K562 (cell line): Measurements from ENCODE around the gene VGLL4.

ENCODE experiments used
- BRCA1 ChIP-seq, 2 experiments: fragments of 450-650 bp in 1 of 2; sonication (generic) in 1 of 2; formaldehyde crosslinking in 1 of 2; IDR thresholded peaks; 2 replicates each; pipeline versions ENCODE4 v1.5.0 to v1.6.1; 2017 to 2020; ENCODE audit warnings: mild to moderate bottlenecking in 1 of 2, missing genetic modification reagents in 1 of 2
- CEBPB ChIP-seq: fragments of 450-650 bp; IDR thresholded peaks from 2 replicates; pipeline ENCODE4 v1.6.1; 2016; ENCODE audit warnings: missing genetic modification characterization, missing compliant biosample characterization
- GATAD2B ChIP-seq: fragments of 450-650 bp; IDR thresholded peaks from 2 replicates; pipeline ENCODE4 v1.6.1; 2017; ENCODE audit warnings: mild to moderate bottlenecking, borderline replicate concordance
- JUND ChIP-seq, 2 experiments: IDR thresholded peaks; 2 replicates in 1 of 2; 3 replicates in 1 of 2; pipeline ENCODE4 v1.6.1; 2011; ENCODE audit warnings: borderline replicate concordance in 2 of 2, low read depth in 2 of 2, low read length in 2 of 2, improper control_type of control experiment in 1 of 2, missing biosample characterization in 1 of 2, missing genetic modification characterization in 1 of 2, missing genetic modification reagents in 1 of 2
- LEF1 ChIP-seq: fragments of 450-650 bp; IDR thresholded peaks from 2 replicates; pipeline ENCODE4 v1.6.1; 2016; ENCODE audit warnings: mild to moderate bottlenecking
- SIX5 ChIP-seq, 2 experiments: IDR thresholded peaks; 2 replicates each; pipeline ENCODE4 v1.6.1; 2011; ENCODE audit warnings: low read length in 2 of 2, borderline replicate concordance in 1 of 2, low read depth in 1 of 2, mild to moderate bottlenecking in 1 of 2, moderate library complexity in 1 of 2; ENCODE audit not compliant: insufficient read depth in 1 of 2
- SLC30A9 ChIP-seq: fragments of 250-450 bp; sonication (Bioruptor Pico); IDR thresholded peaks from 2 replicates; pipeline ENCODE4 v1.8.0; 2022; ENCODE audit warnings: mild to moderate bottlenecking, moderate library complexity
- SNRNP70 ChIP-seq: fragments of 200-400 bp; formaldehyde crosslinking; optimal IDR thresholded peaks from 2 replicates; pipeline ENCODE3; 2017; ENCODE audit warnings: low read depth, low read length
- TF ChIP-seq, protein P1 (sequence below): fragments of 250-450 bp; sonication (Bioruptor Pico); IDR thresholded peaks from 2 replicates; pipeline ENCODE4 v1.5.0; 2020; ENCODE audit warnings: mild to moderate bottlenecking
- TF ChIP-seq, protein P2 (sequence below): sonication (generic); formaldehyde crosslinking; IDR thresholded peaks from 2 replicates; pipeline ENCODE4 v1.8.0; 2023; ENCODE audit warnings: mild to moderate bottlenecking, missing genetic modification reagents

DNA sequence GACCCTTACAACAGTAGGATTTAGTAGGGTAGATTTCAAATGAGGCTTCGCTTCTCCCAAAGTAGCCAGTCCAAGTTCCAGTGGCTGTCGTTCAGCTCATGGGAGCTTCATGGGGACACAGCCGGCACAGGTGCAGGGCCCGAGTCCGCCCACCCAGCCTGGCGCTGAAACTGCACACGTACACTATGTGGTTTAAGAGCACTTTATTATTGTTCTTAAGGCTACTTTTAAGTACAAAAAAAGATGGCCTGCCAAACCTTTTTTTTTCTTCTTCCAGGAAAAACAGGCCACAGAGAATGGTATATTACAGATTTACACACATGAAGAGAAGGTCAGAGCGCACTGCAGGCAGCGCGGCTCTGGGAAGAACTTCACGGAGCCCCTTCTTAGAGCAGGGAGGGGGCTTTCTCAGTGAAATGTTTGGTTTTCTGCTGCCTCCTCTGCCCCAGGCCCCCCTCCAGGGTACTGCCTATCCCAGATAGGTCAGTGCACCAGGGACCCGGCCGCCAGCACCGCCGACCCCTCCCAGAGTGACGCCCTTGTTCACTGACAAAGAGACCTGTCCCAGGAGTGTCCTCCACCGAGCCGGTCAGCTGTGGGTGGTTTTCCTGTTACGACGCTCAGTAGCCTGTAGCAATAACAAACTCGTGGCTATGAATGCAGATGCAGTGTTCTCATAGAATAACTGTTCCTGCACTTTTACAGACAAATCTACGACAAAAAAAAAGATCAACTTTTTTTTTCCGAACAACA, 87.7 kb downstream of the VGLL4 start:
- TF ChIP-seq, protein P1, sequence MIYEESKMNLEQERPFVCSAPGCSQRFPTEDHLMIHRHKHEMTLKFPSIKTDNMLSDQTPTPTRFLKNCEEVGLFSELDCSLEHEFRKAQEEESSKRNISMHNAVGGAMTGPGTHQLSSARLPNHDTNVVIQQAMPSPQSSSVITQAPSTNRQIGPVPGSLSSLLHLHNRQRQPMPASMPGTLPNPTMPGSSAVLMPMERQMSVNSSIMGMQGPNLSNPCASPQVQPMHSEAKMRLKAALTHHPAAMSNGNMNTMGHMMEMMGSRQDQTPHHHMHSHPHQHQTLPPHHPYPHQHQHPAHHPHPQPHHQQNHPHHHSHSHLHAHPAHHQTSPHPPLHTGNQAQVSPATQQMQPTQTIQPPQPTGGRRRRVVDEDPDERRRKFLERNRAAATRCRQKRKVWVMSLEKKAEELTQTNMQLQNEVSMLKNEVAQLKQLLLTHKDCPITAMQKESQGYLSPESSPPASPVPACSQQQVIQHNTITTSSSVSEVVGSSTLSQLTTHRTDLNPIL = no peak
- no peak for TF ChIP-seq SLC30A9
- TF ChIP-seq, protein P2, sequence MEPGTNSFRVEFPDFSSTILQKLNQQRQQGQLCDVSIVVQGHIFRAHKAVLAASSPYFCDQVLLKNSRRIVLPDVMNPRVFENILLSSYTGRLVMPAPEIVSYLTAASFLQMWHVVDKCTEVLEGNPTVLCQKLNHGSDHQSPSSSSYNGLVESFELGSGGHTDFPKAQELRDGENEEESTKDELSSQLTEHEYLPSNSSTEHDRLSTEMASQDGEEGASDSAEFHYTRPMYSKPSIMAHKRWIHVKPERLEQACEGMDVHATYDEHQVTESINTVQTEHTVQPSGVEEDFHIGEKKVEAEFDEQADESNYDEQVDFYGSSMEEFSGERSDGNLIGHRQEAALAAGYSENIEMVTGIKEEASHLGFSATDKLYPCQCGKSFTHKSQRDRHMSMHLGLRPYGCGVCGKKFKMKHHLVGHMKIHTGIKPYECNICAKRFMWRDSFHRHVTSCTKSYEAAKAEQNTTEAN = no peak
- TF ChIP-seq BRCA1 (IDR thresholded peaks at IDR 0.05) = no peak
- TF ChIP-seq BRCA1 (CRISPR knock-in tag; IDR thresholded peaks at IDR 0.05) = no peak
- no peak for TF ChIP-seq SIX5 (IDR thresholded peaks at IDR 0.05; ENCODE audit: borderline replicate concordance in 1 of 2, insufficient read depth in 1 of 2, low read depth in 1 of 2, low read length in 2 of 2)
- no peak for TF ChIP-seq CEBPB (tag)
- no peak for TF ChIP-seq SNRNP70
- no peak for TF ChIP-seq LEF1
- no peak for TF ChIP-seq JUND (IDR thresholded peaks at IDR 0.05; ENCODE audit: borderline replicate concordance, low read depth, low read length)
- no peak for TF ChIP-seq JUND (tag; IDR thresholded peaks at IDR 0.05; ENCODE audit: borderline replicate concordance, low read depth, low read length)
- no peak for TF ChIP-seq GATAD2B
